ENCODE measurements around the gene CDC42BPA. TPM values are rescaled to one million over a fixed set of nuclear protein-coding genes. Genes with fewer than 3 reads are reported as not detected.

Gene CDC42BPA
- total and polyA plus RNA-seq, 9 of the 15 experiments (the other 6 are each of a cell fraction or from before 2014, with no cell fraction given): 8.0 to 77.5 (median 52.1) TPM

- TF ChIP-seq ZBTB26 (CRISPR knock-in tag; IDR thresholded peaks at IDR 0.05): no peak
- no peak for TF ChIP-seq PYGO2 (tag; IDR thresholded peaks at IDR 0.05)
- TF ChIP-seq ZFP36 (IDR thresholded peaks at IDR 0.05; ENCODE audit: low read depth, low read length, partially characterized antibody): no peak
- TF ChIP-seq TCF7 (IDR thresholded peaks at IDR 0.05; ENCODE audit: borderline replicate concordance): no peak
- no peak for TF ChIP-seq FOXK1 (CRISPR knock-in tag; IDR thresholded peaks at IDR 0.05; ENCODE audit: borderline replicate concordance)
- TF ChIP-seq PHF20 (IDR thresholded peaks at IDR 0.05; ENCODE audit: partially characterized antibody): no peak
Observed at GRCh38 chr1:226946285-226946684, 372.0 kb downstream of the CDC42BPA start (continued).

GRCh38 chr1:226945858-226946245 lies 372.4 kb downstream of the CDC42BPA start:
- H3K4me3 ChIP-seq: no peak overlapping the region
- peaks cover 10% of the 10 kb centered on the region; the same call in 1 of the 2 replicates for H4K20me1 ChIP-seq (replicated peaks; ENCODE audit: control insufficient read depth, insufficient read depth, low read length)
- ChIA-PET POLR2A (interaction anchor here (0.5 to 1.7 kb wide), 3 partner anchors 8 to 476 kb away, joined by 3 to 11 read pairs (median 4); no protein-coding TSS in a partner anchor), CTCF (ENCODE audit: low intra/inter-chr PET ratio) (no interaction called here)
- FAIRE-seq (no peak), ATAC-seq (no peak), DNase-seq (ENCODE audit: extremely low read depth in 1 of 4, low spot score in 3 of 4) (no peak)
- in situ Hi-C loops (cut with MboI) (no loop called here), intact Hi-C loops (cut with micrococcal nuclease) (loop anchor here (10.0 kb wide), 1 partner anchor 369 kb away; the partner anchor contains the start of gene CDC42BPA)
- H2AFZ ChIP-seq (ENCODE audit: low read depth, low read length): no peak overlapping the region
- no peaks in the 10 kb centered on the region for H3K27me3 ChIP-seq (ENCODE audit: control insufficient read depth in 2 of 2, insufficient read depth in 2 of 2, low read length in 2 of 2)
- H3K9me1 ChIP-seq (ENCODE audit: control insufficient read depth, insufficient read depth, low read length): no peaks in the 10 kb centered on the region
- peaks cover 55% of the 10 kb centered on the region for H3K79me2 ChIP-seq (ENCODE audit: control insufficient read depth, insufficient read depth, low read length)
- 73% methylated on average over 8 of the region's 8 CpGs for WGBS (ENCODE audit: insufficient coverage, low coverage, missing lambda C conversion rate)
- H3K36me3 ChIP-seq (ENCODE audit: control insufficient read depth, insufficient read depth, low read length): no peaks in the 10 kb centered on the region
- H3K9me3 ChIP-seq (replicated peaks; ENCODE audit: control insufficient read depth, insufficient read depth, low read depth, low read length): no peaks in the 10 kb centered on the region
- peaks cover 38 to 41% of the 10 kb centered on the region in 2 experiments for H3K4me1 ChIP-seq (replicated peaks in 1 of 2; ENCODE audit: control insufficient read depth in 2 of 2, insufficient read depth in 2 of 2, low read length in 2 of 2)
- no peak overlapping the region for H3K4me2 ChIP-seq (ENCODE audit: insufficient read depth, low read length)
- peak overlapping the region in 1 of 2 experiments; percentile 69; a peak in 2 of 4 replicates for H3K9ac ChIP-seq (ENCODE audit: insufficient read depth in 1 of 2, low read depth in 2 of 2, low read length in 2 of 2)
- no TSS peak for BruUV-seq (replicated peaks)
- H3K27ac ChIP-seq (ENCODE audit: extremely low read depth, low read depth, low read length): no peak overlapping the region
- no peak for TF ChIP-seq ZNF507 (tag; conservative IDR thresholded peaks at IDR 0.05)
- TF ChIP-seq ZEB2 (IDR thresholded peaks at IDR 0.05): no peak
- TF ChIP-seq ZNF586 (CRISPR knock-in tag; conservative IDR thresholded peaks at IDR 0.05): no peak
- no peak for TF ChIP-seq ZNF143 (CRISPR knock-in tag; IDR thresholded peaks at IDR 0.05)
- TF ChIP-seq ZNF24 (IDR thresholded peaks at IDR 0.05): no peak
- no peak for TF ChIP-seq PHB2 (IDR thresholded peaks at IDR 0.05; ENCODE audit: low read depth)
- TF ChIP-seq EHMT2 (IDR thresholded peaks at IDR 0.05): no peak
- TF ChIP-seq HOXB6 (CRISPR knock-in tag; IDR thresholded peaks at IDR 0.05; ENCODE audit: borderline replicate concordance): no peak
- TF ChIP-seq ZNF589 (CRISPR knock-in tag; IDR thresholded peaks at IDR 0.05; ENCODE audit: low read depth): no peak
- no peak for TF ChIP-seq PCBP1 (IDR thresholded peaks at IDR 0.05; ENCODE audit: low read depth, low read length, poor library complexity, severe bottlenecking)
- no peak for TF ChIP-seq THRB (CRISPR knock-in tag; conservative IDR thresholded peaks at IDR 0.05)
- TF ChIP-seq MAFG (tag; conservative IDR thresholded peaks at IDR 0.05): no peak
- TF ChIP-seq ZBTB34 (CRISPR knock-in tag; IDR thresholded peaks at IDR 0.05): no peak
- TF ChIP-seq CEBPG (CRISPR knock-in tag; IDR thresholded peaks at IDR 0.05): no peak
- no peak for TF ChIP-seq CEBPG (tag; conservative IDR thresholded peaks at IDR 0.05 in 1 of 2, IDR thresholded peaks at IDR 0.05 in 1 of 2)
